ENCODE data around the gene APCDD1L. TPM values are rescaled to one million over a fixed set of nuclear protein-coding genes. Genes with fewer than 3 reads are reported as not detected.

Gene APCDD1L
- total RNA-seq, 1 donor from 2014 or later = 16.4 TPM

GRCh38 chr20:58449681-58450221 lies 65.4 kb downstream of the APCDD1L start:
- Mint-ChIP-seq H3K4me3 (ENCODE audit: unreplicated experiment) (no peak overlapping the region), H3K27me3 (ENCODE audit: low read depth, unreplicated experiment) (no peaks in the 10 kb centered on the region), H3K9me3 (ENCODE audit: unreplicated experiment) (peaks cover 2% of the 10 kb centered on the region), H3K4me1 (ENCODE audit: low read depth, unreplicated experiment) (peaks cover 3% of the 10 kb centered on the region), H3K36me3 (ENCODE audit: low read depth, unreplicated experiment) (peaks cover 6% of the 10 kb centered on the region), H3K27ac (ENCODE audit: unreplicated experiment) (no peak overlapping the region)
- no peak overlapping the region for H3K4me2 ChIP-seq (ENCODE audit: low read length)
- H3K27ac ChIP-seq (ENCODE audit: low read depth, low read length) = no peak overlapping the region
- H3K79me2 ChIP-seq (ENCODE audit: insufficient read depth, low read length) = no peaks in the 10 kb centered on the region
- no peaks in the 10 kb centered on the region for H3K4me1 ChIP-seq (ENCODE audit: insufficient read depth, low read length)
- peaks cover 14% of the 10 kb centered on the region for H4K20me1 ChIP-seq (ENCODE audit: insufficient read depth, low read length)
- TF ChIP-seq CTCF (IDR thresholded peaks at IDR 0.05; ENCODE audit: insufficient read depth, low read depth, low read length) = no peak
- no peak for TF ChIP-seq EZH2 (IDR thresholded peaks at IDR 0.05; ENCODE audit: insufficient read depth, low read length)
- FAIRE-seq = no peak
- H2AFZ ChIP-seq (ENCODE audit: low read depth, low read length) = no peak overlapping the region
- no peak for DNase-seq (ENCODE audit: low read depth)
- no peak overlapping the region for H3K9ac ChIP-seq (ENCODE audit: low read length)
- H3K4me3 ChIP-seq (ENCODE audit: insufficient read depth, low read depth, low read length) = no peak overlapping the region
- no peaks in the 10 kb centered on the region for H3K9me3 ChIP-seq (ENCODE audit: insufficient read depth, low read depth, low read length)
- H3K27me3 ChIP-seq (ENCODE audit: insufficient read depth, low read length) = no peaks in the 10 kb centered on the region
- peaks cover 6% of the 10 kb centered on the region for H3K36me3 ChIP-seq (ENCODE audit: insufficient read depth, low read length)

GRCh38 chr20:58448958-58449357 lies 66.2 kb downstream of the APCDD1L start:
- Mint-ChIP-seq H3K27me3 (ENCODE audit: low read depth, unreplicated experiment) (no peaks in the 10 kb centered on the region), H3K27ac (ENCODE audit: unreplicated experiment) (no peak overlapping the region), H3K9me3 (ENCODE audit: unreplicated experiment) (no peaks in the 10 kb centered on the region), H3K36me3 (ENCODE audit: low read depth, unreplicated experiment) (peaks cover 5% of the 10 kb centered on the region), H3K4me1 (ENCODE audit: low read depth, unreplicated experiment) (peaks cover 3% of the 10 kb centered on the region), H3K4me3 (ENCODE audit: unreplicated experiment) (no peak overlapping the region)
- no peak overlapping the region for H3K4me2 ChIP-seq (ENCODE audit: low read length)
- no peak for TF ChIP-seq EZH2 (IDR thresholded peaks at IDR 0.05; ENCODE audit: insufficient read depth, low read length)
- TF ChIP-seq CTCF (IDR thresholded peaks at IDR 0.05; ENCODE audit: insufficient read depth, low read depth, low read length) = no peak
- DNase-seq (ENCODE audit: low read depth) (no peak), FAIRE-seq (no peak)
- no peak overlapping the region for H3K9ac ChIP-seq (ENCODE audit: low read length)
- H3K4me1 ChIP-seq (ENCODE audit: insufficient read depth, low read length) = no peaks in the 10 kb centered on the region
- no peak overlapping the region for H2AFZ ChIP-seq (ENCODE audit: low read depth, low read length)
- no peaks in the 10 kb centered on the region for H3K9me3 ChIP-seq (ENCODE audit: insufficient read depth, low read depth, low read length)
- no peak overlapping the region for H3K27ac ChIP-seq (ENCODE audit: low read depth, low read length)
- peaks cover under 1% of the 10 kb centered on the region for H3K79me2 ChIP-seq (ENCODE audit: insufficient read depth, low read length)
- H4K20me1 ChIP-seq (ENCODE audit: insufficient read depth, low read length) = peaks cover 16% of the 10 kb centered on the region
- peaks cover 9% of the 10 kb centered on the region for H3K36me3 ChIP-seq (ENCODE audit: insufficient read depth, low read length)
- H3K4me3 ChIP-seq (ENCODE audit: insufficient read depth, low read depth, low read length) = no peak overlapping the region
- H3K27me3 ChIP-seq (ENCODE audit: insufficient read depth, low read length) = no peaks in the 10 kb centered on the region
